ENCODE data around the gene VSIG2. TPM values are rescaled to one million over a fixed set of nuclear protein-coding genes. Genes with fewer than 3 reads are reported as not detected.

The VSIG2 gene
- total RNA-seq, 2 experiments from 2014 or later: 0.25 TPM; not detected in 1

- ChIA-PET CTCF (interaction anchor here (1.2 to 2.3 kb wide), 5 partner anchors 9 to 69 kb away, joined by 3 to 9 read pairs (median 4); no protein-coding TSS in a partner anchor), POLR2A (no interaction called here)
Measured at GRCh38 chr11:124739479-124740276, 12.4 kb downstream of the VSIG2 start, which contains the start of gene NRGN. Gene NRGN (plus strand): TSS chr11:124739942. CDS start chr11:124740085, 143 bp downstream.

GRCh38 chr11:124738713-124739478 lies 13.2 kb downstream of the VSIG2 start:
- ChIA-PET CTCF (interaction anchor here (0.9 to 2.3 kb wide), 3 partner anchors 19 to 38 kb away, joined by 3 to 9 read pairs (median 3); partner anchors contain the start of gene ESAM), POLR2A (no interaction called here)

GRCh38 chr11:124737638-124738305 lies 14.3 kb downstream of the VSIG2 start:
- POLR2A ChIA-PET: no interaction called here
- CTCF ChIA-PET: no interaction called here

GRCh38 chr11:124736736-124737135 lies 15.3 kb downstream of the VSIG2 start:
- ChIA-PET CTCF (interaction anchor here (1.1 kb wide), 1 partner anchor 10 kb away, joined by 6 read pairs; no protein-coding TSS in a partner anchor), POLR2A (no interaction called here)

GRCh38 chr11:124732230-124732629 lies 19.8 kb downstream of the VSIG2 start:
- CTCF ChIA-PET: no interaction called here
- POLR2A ChIA-PET: no interaction called here

GRCh38 chr11:124729571-124729970 lies 22.5 kb downstream of the VSIG2 start:
- CTCF ChIA-PET: no interaction called here
- POLR2A ChIA-PET: no interaction called here

- ChIA-PET CTCF (interaction anchor here (0.5 to 1.0 kb wide), 2 partner anchors 54 to 866 kb away, joined by 3 read pairs; no protein-coding TSS in a partner anchor), POLR2A (no interaction called here)
Measured at GRCh38 chr11:124728134-124728533, 23.9 kb downstream of the VSIG2 start.

- POLR2A ChIA-PET: no interaction called here
Measured at GRCh38 chr11:124727474-124727873, 24.6 kb downstream of the VSIG2 start.

GRCh38 chr11:124725719-124726105 lies 26.3 kb downstream of the VSIG2 start:
- ChIA-PET POLR2A (no interaction called here), CTCF (no interaction called here)

More at GRCh38 chr11:124727474-124727873, 24.6 kb downstream of the VSIG2 start:
- CTCF ChIA-PET: interaction anchor here (0.5 kb wide), 1 partner anchor 867 kb away, joined by 3 read pairs; no protein-coding TSS in a partner anchor

- ChIA-PET POLR2A (no interaction called here), CTCF (no interaction called here)
Measured at GRCh38 chr11:124724979-124725718, 26.9 kb downstream of the VSIG2 start.

- ChIA-PET CTCF (no interaction called here), POLR2A (no interaction called here)
Measured at GRCh38 chr11:124722176-124722575, 29.9 kb downstream of the VSIG2 start.

- CTCF ChIA-PET: interaction anchor here (0.8 kb wide), 1 partner anchor 157 kb away, joined by 3 read pairs; no protein-coding TSS in a partner anchor
Measured at GRCh38 chr11:124719534-124719933, 32.5 kb downstream of the VSIG2 start.

GRCh38 chr11:124718801-124719200 lies 33.3 kb downstream of the VSIG2 start:
- CTCF ChIA-PET: no interaction called here
- POLR2A ChIA-PET: no interaction called here

More at GRCh38 chr11:124719534-124719933, 32.5 kb downstream of the VSIG2 start:
- POLR2A ChIA-PET: no interaction called here

GRCh38 chr11:124717786-124718651 lies 34.0 kb downstream of the VSIG2 start:
- ChIA-PET POLR2A (no interaction called here), CTCF (no interaction called here)

GRCh38 chr11:124717421-124717785 lies 34.7 kb downstream of the VSIG2 start:
- ChIA-PET CTCF (no interaction called here), POLR2A (no interaction called here)

- POLR2A ChIA-PET: no interaction called here
- CTCF ChIA-PET: interaction anchor here (1.0 kb wide), 1 partner anchor 53 kb away, joined by 3 read pairs; no protein-coding TSS in a partner anchor
Measured at GRCh38 chr11:124716591-124716990, 35.5 kb downstream of the VSIG2 start.

- ChIA-PET POLR2A (no interaction called here), CTCF (no interaction called here)
Measured at GRCh38 chr11:124712392-124712791, 39.7 kb downstream of the VSIG2 start.

GRCh38 chr11:124707829-124708228 lies 44.2 kb downstream of the VSIG2 start:
- CTCF ChIA-PET: no interaction called here
- POLR2A ChIA-PET: no interaction called here
